MM.1S (cell line): ENCODE results near the gene DUOX1.

ENCODE experiments used
- DNase-seq: peaks from one replicate; pipeline ENCODE4 v3.0.0-alpha.2; 2015
- H2AFZ ChIP-seq: fragments of 300-600 bp; sonication (generic); 2 replicates; pipeline ENCODE4 v1.6.0; 2016; ENCODE audit warnings: antibody characterized with exemption, low read length
- H3F3A ChIP-seq: fragments of 300-600 bp; sonication (generic); 2 replicates; pipeline ENCODE4 v1.6.1; 2016; ENCODE audit warnings: mild to moderate bottlenecking, antibody characterized with exemption, low read length, moderate library complexity, mixed read lengths; ENCODE audit not compliant: insufficient read depth
- H3K27ac ChIP-seq: fragments of 300-600 bp; sonication (generic); 2 replicates; pipeline ENCODE4 v1.5.1; 2016; ENCODE audit warnings: mild to moderate bottlenecking, low read length
- H3K27me3 ChIP-seq: fragments of 300-600 bp; sonication (generic); replicated peaks from 2 replicates; pipeline ENCODE4 v1.6.0; 2016; ENCODE audit warnings: low read length; ENCODE audit not compliant: insufficient read depth
- H3K36me3 ChIP-seq: fragments of 300-600 bp; sonication (generic); replicated peaks from 2 replicates; pipeline ENCODE4 v1.6.1; 2016; ENCODE audit warnings: mild to moderate bottlenecking, low read length, mixed read lengths; ENCODE audit not compliant: insufficient read depth
- H3K4me1 ChIP-seq: fragments of 300-600 bp; sonication (generic); 2 replicates; pipeline ENCODE4 v1.6.1; 2016; ENCODE audit warnings: low read length, mixed read lengths
- H3K4me2 ChIP-seq: fragments of 300-600 bp; sonication (generic); 2 replicates; pipeline ENCODE4 v1.6.0; 2016; ENCODE audit warnings: low read depth, low read length
- H3K4me3 ChIP-seq: fragments of 300-600 bp; sonication (generic); 2 replicates; pipeline ENCODE4 v1.5.1; 2016; ENCODE audit warnings: low read length, mixed read lengths
- H3K79me2 ChIP-seq: fragments of 300-600 bp; sonication (generic); 2 replicates; pipeline ENCODE4 v1.6.1; 2016; ENCODE audit warnings: mixed run types, low read length, mixed read lengths
- H3K9ac ChIP-seq: fragments of 300-600 bp; sonication (generic); 2 replicates; pipeline ENCODE4 v1.6.1; 2016; ENCODE audit warnings: low read length, mixed read lengths
- H3K9me2 ChIP-seq: fragments of 300-600 bp; sonication (generic); replicated peaks from 2 replicates; pipeline ENCODE4 v1.6.1; 2016; ENCODE audit warnings: mild to moderate bottlenecking, low read length, mixed read lengths; ENCODE audit not compliant: insufficient read depth
- H3K9me3 ChIP-seq: fragments of 300-600 bp; sonication (generic); replicated peaks from 2 replicates; pipeline ENCODE4 v1.6.1; 2016; ENCODE audit warnings: mild to moderate bottlenecking, low read length, mixed read lengths; ENCODE audit not compliant: insufficient read depth
- H4K20me1 ChIP-seq: fragments of 300-600 bp; sonication (generic); 2 replicates; pipeline ENCODE4 v1.6.1; 2016; ENCODE audit warnings: mild to moderate bottlenecking, low read length, moderate library complexity, mixed read lengths; ENCODE audit not compliant: insufficient read depth
- EZH2 ChIP-seq: fragments of 300-600 bp; sonication (generic); optimal IDR thresholded peaks from 2 replicates; pipeline ENCODE3; 2017; ENCODE audit warnings: low read depth, mild to moderate bottlenecking, antibody characterized with exemption, low read length, mixed read lengths
- EZH2phosphoT487 ChIP-seq: fragments of 300-600 bp; sonication (generic); IDR thresholded peaks from 2 replicates; pipeline ENCODE4 v1.6.1; 2018; ENCODE audit warnings: antibody characterized with exemption, low read length
- TF ChIP-seq, protein P1 (sequence below): fragments of 300-600 bp; sonication (generic); IDR thresholded peaks from 2 replicates; pipeline ENCODE4 v1.5.1; 2016; ENCODE audit warnings: antibody characterized with exemption, low read length, mixed read lengths

DUOX1 gene

DNA sequence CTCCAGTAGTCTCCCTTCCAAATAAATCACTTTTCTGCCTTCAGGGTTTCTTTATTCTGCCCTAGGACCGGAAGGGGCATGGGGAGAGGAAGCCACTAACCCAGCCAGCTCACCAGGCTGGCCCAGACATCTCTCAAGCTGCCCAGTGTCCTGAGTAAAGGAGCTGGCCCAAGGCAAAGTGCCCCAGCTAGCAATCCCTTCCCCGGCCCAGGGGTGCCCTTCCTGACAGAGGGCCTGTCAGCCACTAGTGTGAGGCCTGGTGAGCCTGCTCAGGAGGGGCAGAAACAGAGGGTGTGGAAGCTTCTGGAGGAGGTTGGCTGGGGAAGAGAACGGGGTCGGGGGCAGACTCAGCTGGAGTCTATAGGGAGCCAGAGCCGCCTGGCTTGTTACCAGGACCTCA is 35.7 kb downstream of the DUOX1 start:
- no peaks in the 10 kb centered on the region for H3K36me3 ChIP-seq
- peaks cover 3% of the 10 kb centered on the region; the same call in 1 of the 2 replicates for H3F3A ChIP-seq
- H3K27ac ChIP-seq, result no peak overlapping the region
- no peaks in the 10 kb centered on the region for H3K27me3 ChIP-seq
- no peak overlapping the region for H3K4me3 ChIP-seq
- DNase-seq, result no peak
- no peak overlapping the region for H3K9ac ChIP-seq
- H3K79me2 ChIP-seq, result peaks cover 3% of the 10 kb centered on the region; the same call in 1 of the 2 replicates
- no peak overlapping the region for H3K4me2 ChIP-seq
- no peak for TF ChIP-seq EZH2
- no peaks in the 10 kb centered on the region for H3K9me2 ChIP-seq
- no peaks in the 10 kb centered on the region for H4K20me1 ChIP-seq
- no peaks in the 10 kb centered on the region for H3K4me1 ChIP-seq
- H3K9me3 ChIP-seq, result no peaks in the 10 kb centered on the region
- H2AFZ ChIP-seq, result no peak overlapping the region

DNA sequence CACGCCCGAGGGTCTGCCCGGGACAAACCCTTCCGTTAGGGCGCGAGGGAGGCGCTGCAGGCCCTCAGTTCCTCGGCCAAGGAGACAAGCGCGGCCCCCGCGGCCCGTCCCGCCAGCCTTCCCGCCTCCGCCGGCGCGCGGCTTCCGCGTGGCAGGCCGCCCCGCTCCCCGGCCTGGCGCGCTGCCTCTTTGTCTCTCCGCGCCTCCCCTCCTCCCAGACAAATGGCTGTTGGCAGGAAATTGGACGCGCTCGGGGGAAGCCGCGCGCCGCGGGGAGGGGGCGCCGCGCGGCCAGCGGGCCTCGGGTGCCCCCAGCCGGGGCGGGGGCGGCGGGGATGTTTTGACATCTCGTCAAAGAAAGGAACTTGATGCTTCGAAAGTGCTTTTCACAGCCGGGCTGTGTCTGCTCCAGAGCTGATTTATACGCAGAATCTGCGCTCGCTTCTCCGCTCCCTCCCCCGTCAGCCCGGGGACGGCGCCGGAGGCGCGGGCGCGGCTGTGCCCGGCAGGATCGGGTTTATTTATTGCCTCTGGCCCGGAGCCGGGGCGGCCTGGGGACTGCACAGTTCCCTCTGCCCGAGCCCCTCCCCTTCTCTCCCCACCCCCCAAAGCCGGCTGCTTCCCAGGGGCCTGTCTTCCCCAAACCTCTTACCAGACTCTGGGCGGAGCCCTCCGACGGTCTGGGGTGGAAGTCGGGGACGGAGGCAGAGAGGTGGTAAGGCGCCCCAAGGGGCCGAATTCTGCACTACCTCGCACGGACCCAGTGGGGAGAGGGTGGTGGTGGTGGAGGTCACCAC is 37.2 kb downstream of the DUOX1 start:
- H3K9ac ChIP-seq, result peak overlapping the region; percentile 88
- H3K79me2 ChIP-seq, result peaks cover 3% of the 10 kb centered on the region; the same call in 1 of the 2 replicates
- DNase-seq, result peak; percentile 91
- H4K20me1 ChIP-seq, result no peaks in the 10 kb centered on the region
- peak overlapping the region; percentile 92 for H3K4me2 ChIP-seq
- H2AFZ ChIP-seq, result peak overlapping the region; percentile 84
- no peaks in the 10 kb centered on the region for H3K27me3 ChIP-seq
- TF ChIP-seq EZH2phosphoT487, result no peak
- TF ChIP-seq, protein P1, sequence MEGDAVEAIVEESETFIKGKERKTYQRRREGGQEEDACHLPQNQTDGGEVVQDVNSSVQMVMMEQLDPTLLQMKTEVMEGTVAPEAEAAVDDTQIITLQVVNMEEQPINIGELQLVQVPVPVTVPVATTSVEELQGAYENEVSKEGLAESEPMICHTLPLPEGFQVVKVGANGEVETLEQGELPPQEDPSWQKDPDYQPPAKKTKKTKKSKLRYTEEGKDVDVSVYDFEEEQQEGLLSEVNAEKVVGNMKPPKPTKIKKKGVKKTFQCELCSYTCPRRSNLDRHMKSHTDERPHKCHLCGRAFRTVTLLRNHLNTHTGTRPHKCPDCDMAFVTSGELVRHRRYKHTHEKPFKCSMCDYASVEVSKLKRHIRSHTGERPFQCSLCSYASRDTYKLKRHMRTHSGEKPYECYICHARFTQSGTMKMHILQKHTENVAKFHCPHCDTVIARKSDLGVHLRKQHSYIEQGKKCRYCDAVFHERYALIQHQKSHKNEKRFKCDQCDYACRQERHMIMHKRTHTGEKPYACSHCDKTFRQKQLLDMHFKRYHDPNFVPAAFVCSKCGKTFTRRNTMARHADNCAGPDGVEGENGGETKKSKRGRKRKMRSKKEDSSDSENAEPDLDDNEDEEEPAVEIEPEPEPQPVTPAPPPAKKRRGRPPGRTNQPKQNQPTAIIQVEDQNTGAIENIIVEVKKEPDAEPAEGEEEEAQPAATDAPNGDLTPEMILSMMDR, result peak; percentile 75
- no peaks in the 10 kb centered on the region for H3K9me2 ChIP-seq
- H3F3A ChIP-seq, result peaks cover 3% of the 10 kb centered on the region; the same call in 1 of the 2 replicates
- H3K4me1 ChIP-seq, result no peaks in the 10 kb centered on the region
- no peaks in the 10 kb centered on the region for H3K9me3 ChIP-seq
- H3K27ac ChIP-seq, result peak overlapping the region; percentile 59; the same call in 1 of the 2 replicates
- H3K4me3 ChIP-seq, result peak overlapping the region; percentile 70
- no peaks in the 10 kb centered on the region for H3K36me3 ChIP-seq

DNA sequence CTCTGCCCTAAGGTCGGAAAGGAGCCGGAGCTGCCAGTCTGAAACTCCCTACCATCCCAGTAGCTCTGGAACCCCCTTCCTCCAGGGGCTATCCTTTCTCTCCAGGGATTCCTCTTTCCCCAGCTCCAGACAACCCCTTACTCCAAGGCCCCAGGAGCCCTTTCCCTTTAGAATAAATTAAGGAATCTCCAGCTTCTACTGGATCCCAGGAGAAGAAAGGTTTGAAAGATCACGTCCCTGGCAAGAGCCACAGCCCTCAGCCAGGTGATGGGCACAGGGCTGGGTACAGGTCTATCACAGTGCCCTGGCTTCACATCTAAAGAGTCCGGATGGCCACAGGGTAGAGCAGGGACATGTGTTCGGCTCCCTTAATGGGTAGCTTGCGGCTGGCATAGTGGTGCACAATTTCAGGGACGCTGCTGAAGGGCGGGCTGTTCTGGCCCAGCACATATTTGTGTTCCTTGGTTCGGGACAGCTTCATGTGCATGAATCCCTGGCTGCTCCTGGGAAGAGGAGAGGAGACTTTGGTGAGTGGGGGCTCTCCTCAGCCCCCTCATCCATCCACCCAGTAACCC is 37.9 kb downstream of the DUOX1 start:
- no peaks in the 10 kb centered on the region for H4K20me1 ChIP-seq
- peaks cover 3% of the 10 kb centered on the region; the same call in 1 of the 2 replicates for H3K79me2 ChIP-seq
- no peak for TF ChIP-seq EZH2
- TF ChIP-seq EZH2phosphoT487, result no peak
- TF ChIP-seq, protein P1, result no peak
- H3K9me3 ChIP-seq, result no peaks in the 10 kb centered on the region
- H3K9ac ChIP-seq, result no peak overlapping the region
- no peak overlapping the region for H3K4me3 ChIP-seq
- no peaks in the 10 kb centered on the region for H3K27me3 ChIP-seq
- H3K27ac ChIP-seq, result no peak overlapping the region
- H3K9me2 ChIP-seq, result no peaks in the 10 kb centered on the region
- H2AFZ ChIP-seq, result peak overlapping the region; percentile 57; the same call in 1 of the 2 replicates
- no peaks in the 10 kb centered on the region for H3K36me3 ChIP-seq
- DNase-seq, result no peak
- H3F3A ChIP-seq, result peaks cover 3% of the 10 kb centered on the region; the same call in 1 of the 2 replicates
- H3K4me2 ChIP-seq, result peak overlapping the region; percentile 54; the same call in 1 of the 2 replicates
- no peaks in the 10 kb centered on the region for H3K4me1 ChIP-seq
